Karpas-422 (cell line): Measurements from ENCODE around the gene PANK2. TPM values are rescaled to one million over a fixed set of nuclear protein-coding genes. Genes with fewer than 3 reads are reported as not detected.
"Not testable (repeated sequence)": the region's sequence is repeated elsewhere in the genome, so short reads cannot be mapped to it uniquely, and the experiment has no call there.

Experiments used
- DNase-seq: peaks from one replicate; pipeline ENCODE4 v3.0.0-alpha.2; 2015
- H2AFZ ChIP-seq: fragments of 200-600 bp; sonication (generic); 2 replicates; pipeline ENCODE4 v1.6.1; 2014; ENCODE audit warnings: antibody characterized with exemption, low read length, mixed read lengths
- H3K27ac ChIP-seq: fragments of 200-600 bp; sonication (generic); 2 replicates; pipeline ENCODE4 v1.5.1; 2014; ENCODE audit warnings: mild to moderate bottlenecking, low read length, moderate library complexity
- H3K27me3 ChIP-seq: fragments of 200-600 bp; sonication (generic); 2 replicates; pipeline ENCODE4 v1.6.1; 2014; ENCODE audit warnings: low read length, mixed read lengths
- H3K36me3 ChIP-seq: fragments of 200-600 bp; sonication (generic); 2 replicates; pipeline ENCODE4 v1.6.1; 2014; ENCODE audit warnings: low read length, mixed read lengths; ENCODE audit not compliant: insufficient read depth
- H3K4me1 ChIP-seq: fragments of 200-600 bp; sonication (generic); 2 replicates; pipeline ENCODE4 v1.6.1; 2014; ENCODE audit warnings: mild to moderate bottlenecking, low read length, mixed read lengths
- H3K4me2 ChIP-seq: fragments of 200-600 bp; sonication (generic); 2 replicates; pipeline ENCODE4 v1.6.1; 2014; ENCODE audit warnings: low read length, low read depth, mild to moderate bottlenecking; ENCODE audit not compliant: poor library complexity, severe bottlenecking
- H3K4me3 ChIP-seq: fragments of 200-600 bp; sonication (generic); 2 replicates; pipeline ENCODE4 v1.5.1; 2014; ENCODE audit warnings: mild to moderate bottlenecking, antibody characterized with exemption, low read length, mixed read lengths
- H3K79me2 ChIP-seq: fragments of 200-600 bp; sonication (generic); 2 replicates; pipeline ENCODE4 v1.6.1; 2014; ENCODE audit warnings: mild to moderate bottlenecking, low read length, mixed read lengths
- H3K9ac ChIP-seq: fragments of 200-600 bp; sonication (generic); 2 replicates; pipeline ENCODE4 v1.6.0; 2014; ENCODE audit warnings: low read length
- H3K9me2 ChIP-seq: fragments of 200-600 bp; sonication (generic), shearing (Covaris generic); replicated peaks from 2 replicates; pipeline ENCODE4 v1.6.0; 2014; ENCODE audit warnings: mild to moderate bottlenecking, low read length, moderate library complexity; ENCODE audit not compliant: insufficient read depth
- H3K9me3 ChIP-seq: fragments of 300-700, 200-600 bp; sonication (generic); 2 replicates; pipeline ENCODE4 v1.6.1; 2014; ENCODE audit warnings: low read length, mixed read lengths
- H4K20me1 ChIP-seq: fragments of 200-600 bp; sonication (generic); 2 replicates; pipeline ENCODE4 v1.6.1; 2014; ENCODE audit warnings: mild to moderate bottlenecking, antibody characterized with exemption, low read length, low read depth; ENCODE audit not compliant: insufficient read depth
- total RNA-seq: library from RNA; depleted of rRNA; stranded (reverse); fragments of >200 nt; shearing (Covaris generic); gene quantifications from 2 replicates; pipeline ENCODE4 v1.2.3, GENCODE V29; 2014; ENCODE audit warnings: low replicate concordance

PANK2 gene
- total RNA-seq, 1 experiment from 2014 or later: 19.2 TPM

DNA sequence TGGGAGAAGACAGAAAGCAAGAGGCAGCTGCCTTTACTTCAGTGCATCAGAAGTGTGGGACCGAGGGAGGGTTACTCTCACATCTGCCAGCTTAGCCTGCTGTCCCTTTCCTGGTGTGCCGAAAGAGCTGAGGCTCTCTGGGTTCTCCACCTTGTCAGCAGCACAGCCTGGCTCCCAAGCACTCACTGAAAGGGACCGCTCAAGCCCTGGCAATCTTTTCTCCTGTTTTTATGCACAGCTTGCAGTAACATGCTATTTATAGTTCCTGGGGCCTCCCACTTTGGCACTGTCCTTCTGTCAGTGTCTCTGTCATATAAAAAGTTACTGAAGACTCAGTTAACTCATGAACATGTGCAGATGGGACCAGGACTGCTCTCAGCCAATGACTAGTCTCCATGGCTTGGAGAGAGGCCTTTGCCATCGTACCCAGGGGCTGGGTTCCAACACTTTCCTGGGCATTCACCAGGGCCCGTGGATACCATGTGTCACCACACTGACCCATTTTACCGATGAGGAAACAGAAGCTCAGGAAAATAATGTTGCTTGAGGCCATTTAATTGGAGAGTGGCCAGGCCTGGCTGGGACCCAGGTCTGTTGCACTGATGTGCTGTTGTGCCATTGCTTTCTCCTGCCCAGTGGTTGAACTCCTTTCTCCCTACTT lies 46.2 kb downstream of the PANK2 start:
- H3K9ac ChIP-seq: no peak overlapping the region
- H3K9me2 ChIP-seq: no peaks in the 10 kb centered on the region
- H3K4me3 ChIP-seq: no peak overlapping the region
- no peaks in the 10 kb centered on the region for H3K79me2 ChIP-seq
- H2AFZ ChIP-seq: no peak overlapping the region; the same call in 1 of the 2 replicates
- H3K36me3 ChIP-seq: 0 out of 2 replicates have a peak, but pooled peaks cover 4% of the 10 kb centered on the region
- H3K27me3 ChIP-seq: no peaks in the 10 kb centered on the region
- peaks cover 32% of the 10 kb centered on the region for H3K4me1 ChIP-seq
- no peaks in the 10 kb centered on the region for H4K20me1 ChIP-seq
- peak overlapping the region; percentile 25; the same call in 1 of the 2 replicates for H3K27ac ChIP-seq
- H3K9me3 ChIP-seq: no peaks in the 10 kb centered on the region
- DNase-seq: no peak
- H3K4me2 ChIP-seq: peak overlapping the region; percentile 41

DNA sequence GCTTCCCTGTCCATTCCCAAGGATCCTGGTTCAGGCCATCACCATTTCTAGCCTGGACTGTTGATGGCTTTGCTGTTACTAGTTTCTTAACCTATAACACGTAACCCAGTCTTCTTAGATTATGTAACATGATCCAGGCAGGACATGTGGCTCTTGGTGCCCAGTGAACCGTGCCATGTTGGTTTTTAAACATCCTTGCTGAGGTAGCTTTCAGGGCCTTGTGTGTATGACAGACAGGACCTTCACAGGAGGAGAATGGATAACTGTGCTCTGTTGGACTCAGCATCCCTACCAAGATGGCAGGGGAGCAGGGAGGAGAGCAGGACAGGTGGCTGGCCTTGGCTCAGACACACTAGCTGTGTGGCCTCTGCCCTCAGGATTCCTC lies 46.8 kb downstream of the PANK2 start:
- H3K9ac ChIP-seq: peak overlapping the region; percentile 47; the same call in 1 of the 2 replicates
- DNase-seq: peak; percentile 81
- no peaks in the 10 kb centered on the region for H3K79me2 ChIP-seq
- 0 out of 2 replicates have a peak, but pooled peaks cover 4% of the 10 kb centered on the region for H3K36me3 ChIP-seq
- H3K9me2 ChIP-seq: no peaks in the 10 kb centered on the region
- H3K4me2 ChIP-seq: peak overlapping the region; percentile 41
- no peaks in the 10 kb centered on the region for H4K20me1 ChIP-seq
- no peak overlapping the region; the same call in 1 of the 2 replicates for H2AFZ ChIP-seq
- H3K4me3 ChIP-seq: no peak overlapping the region
- H3K4me1 ChIP-seq: peaks cover 32% of the 10 kb centered on the region
- peak overlapping the region; percentile 55 for H3K27ac ChIP-seq
- H3K27me3 ChIP-seq: no peaks in the 10 kb centered on the region
- H3K9me3 ChIP-seq: no peaks in the 10 kb centered on the region

DNA sequence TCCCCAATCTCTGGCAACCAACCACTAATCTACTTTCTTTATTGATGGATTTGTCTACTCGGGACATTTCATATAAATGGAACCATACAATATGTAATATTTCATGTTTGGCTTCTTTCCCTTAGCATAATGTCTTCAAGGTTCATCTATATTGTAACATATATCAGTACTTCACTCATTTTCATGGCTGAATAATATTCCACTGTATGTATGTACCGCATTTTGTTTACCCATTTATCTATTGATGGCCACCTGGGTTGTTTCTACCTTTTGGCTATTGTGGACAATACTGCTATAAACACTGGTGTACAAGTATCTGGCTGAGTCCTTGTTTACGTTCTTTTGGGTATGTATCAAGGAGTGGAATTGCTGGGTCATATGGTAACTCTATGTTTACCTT lies 48.4 kb downstream of the PANK2 start:
- DNase-seq: no peak
- Histone ChIP-seq H2AFZ (no peak overlapping the region), H3K36me3 (0 out of 2 replicates have a peak, but pooled peaks cover 4% of the 10 kb centered on the region), H3K4me1 (peaks cover 28% of the 10 kb centered on the region), H3K9me2 (no peaks in the 10 kb centered on the region), H3K27ac (no peak overlapping the region), H3K9ac (no peak overlapping the region), H4K20me1 (no peaks in the 10 kb centered on the region), H3K4me2 (no peak overlapping the region), H3K9me3 (no peaks in the 10 kb centered on the region), H3K4me3 (no peak overlapping the region), H3K27me3 (no peaks in the 10 kb centered on the region), H3K79me2 (no peaks in the 10 kb centered on the region)

DNA sequence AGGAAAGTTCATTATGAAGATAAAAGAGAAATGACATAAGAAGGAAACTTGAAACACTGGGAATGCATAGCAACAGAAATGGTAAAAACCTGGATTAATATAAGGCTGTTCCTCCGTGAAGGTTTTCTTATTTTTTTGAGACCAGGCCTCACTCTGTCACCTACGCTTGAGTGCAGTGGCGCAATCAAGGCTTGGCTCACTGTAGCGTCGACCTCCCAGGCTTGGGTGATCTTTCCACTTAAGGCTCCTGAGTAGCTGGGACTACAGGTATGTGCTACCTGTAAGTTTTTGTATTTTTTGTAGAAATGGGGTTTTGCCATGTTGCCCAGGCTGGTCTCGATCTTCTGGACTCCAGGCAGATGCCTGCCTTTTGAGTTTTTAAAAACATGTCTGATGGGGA lies 51.7 kb downstream of the PANK2 start:
- Histone ChIP-seq H3K9me2 (no peaks in the 10 kb centered on the region), H3K9ac (no peak overlapping the region), H4K20me1 (no peaks in the 10 kb centered on the region), H2AFZ (no peak overlapping the region), H3K27ac (no peak overlapping the region), H3K4me2 (no peak overlapping the region), H3K4me1 (peaks cover 7% of the 10 kb centered on the region), H3K9me3 (no peaks in the 10 kb centered on the region), H3K27me3 (no peaks in the 10 kb centered on the region), H3K79me2 (no peaks in the 10 kb centered on the region), H3K36me3 (0 out of 2 replicates have a peak, but pooled peaks cover 4% of the 10 kb centered on the region), H3K4me3 (no peak overlapping the region)
- DNase-seq: no peak

DNA sequence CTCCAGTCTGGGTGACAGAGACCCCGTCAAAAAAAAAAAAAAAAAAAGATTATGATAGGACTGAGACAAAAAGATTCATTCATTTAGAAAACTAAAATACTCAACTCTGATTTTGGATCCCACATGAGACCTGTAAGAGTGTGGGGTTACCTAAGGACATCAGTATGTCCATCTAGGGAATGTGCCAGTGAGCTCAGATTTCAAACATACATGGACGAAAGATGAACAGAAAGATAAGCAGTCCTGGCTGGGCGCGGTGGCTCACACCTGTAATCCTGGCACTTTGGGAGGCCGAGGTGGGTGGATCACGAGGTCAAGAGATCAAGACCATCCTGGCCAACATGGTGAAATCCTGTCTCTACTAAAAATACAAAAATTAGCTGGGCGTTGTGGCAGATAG lies 57.5 kb downstream of the PANK2 start:
- H3K9me2 ChIP-seq, H3K27ac ChIP-seq, H3K27me3 ChIP-seq, H3K9ac ChIP-seq, H3K9me3 ChIP-seq, H3K79me2 ChIP-seq, H3K36me3 ChIP-seq, DNase-seq, H2AFZ ChIP-seq, H3K4me1 ChIP-seq, H3K4me2 ChIP-seq, H3K4me3 ChIP-seq, H4K20me1 ChIP-seq: not testable (repeated sequence)

DNA sequence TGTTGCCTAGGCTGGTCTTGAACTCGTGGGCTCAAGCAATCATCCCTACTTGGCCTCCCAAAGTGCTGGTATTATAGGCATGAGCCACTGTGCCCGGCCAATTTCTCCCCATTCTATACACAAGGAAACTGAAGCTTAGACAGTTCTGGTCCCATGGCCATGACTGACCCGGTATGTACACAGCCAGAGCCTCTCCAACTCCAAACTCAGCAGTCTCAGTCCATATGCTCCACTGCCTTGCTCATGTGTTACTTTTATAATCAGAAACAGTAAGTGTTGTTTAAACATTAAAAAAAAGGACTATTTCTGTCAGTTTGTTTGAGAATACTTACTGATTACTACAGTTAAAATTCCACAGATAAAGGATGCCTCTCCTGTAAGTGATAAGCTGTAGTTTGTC lies 75.5 kb downstream of the PANK2 start:
- Histone ChIP-seq H3K36me3 (no peaks in the 10 kb centered on the region), H3K4me1 (no peaks in the 10 kb centered on the region), H3K79me2 (no peaks in the 10 kb centered on the region), H3K4me2 (no peak overlapping the region), H2AFZ (no peak overlapping the region), H3K9me2 (no peaks in the 10 kb centered on the region), H3K4me3 (no peak overlapping the region), H3K27me3 (no peaks in the 10 kb centered on the region), H3K9me3 (no peaks in the 10 kb centered on the region), H3K27ac (no peak overlapping the region), H3K9ac (no peak overlapping the region), H4K20me1 (no peaks in the 10 kb centered on the region)
- no peak for DNase-seq

DNA sequence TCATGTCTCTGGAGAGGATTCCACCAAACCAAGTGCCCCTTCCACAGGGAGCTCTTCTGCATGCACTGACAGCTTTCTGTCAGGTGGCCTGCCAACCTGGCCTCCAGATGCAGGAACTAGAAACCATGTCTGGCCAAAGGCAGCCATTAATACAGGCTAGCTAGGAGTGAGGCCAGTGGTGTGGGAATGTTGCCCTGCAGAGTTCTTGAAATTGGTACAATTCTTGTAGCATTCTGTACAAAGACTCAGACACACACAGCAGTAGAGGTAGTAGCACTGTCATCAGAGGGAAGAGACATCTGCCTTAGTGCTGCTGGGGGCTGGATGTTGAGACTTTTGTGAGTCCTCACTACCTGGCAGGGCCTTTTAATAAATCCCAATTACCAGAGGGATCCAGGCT lies 77.4 kb downstream of the PANK2 start:
- Histone ChIP-seq H3K9ac (no peak overlapping the region), H3K27me3 (no peaks in the 10 kb centered on the region), H3K4me3 (no peak overlapping the region), H3K79me2 (no peaks in the 10 kb centered on the region), H3K9me3 (no peaks in the 10 kb centered on the region), H2AFZ (no peak overlapping the region), H3K4me2 (no peak overlapping the region), H4K20me1 (no peaks in the 10 kb centered on the region), H3K4me1 (no peaks in the 10 kb centered on the region), H3K27ac (no peak overlapping the region), H3K36me3 (no peaks in the 10 kb centered on the region), H3K9me2 (no peaks in the 10 kb centered on the region)
- DNase-seq: no peak

DNA sequence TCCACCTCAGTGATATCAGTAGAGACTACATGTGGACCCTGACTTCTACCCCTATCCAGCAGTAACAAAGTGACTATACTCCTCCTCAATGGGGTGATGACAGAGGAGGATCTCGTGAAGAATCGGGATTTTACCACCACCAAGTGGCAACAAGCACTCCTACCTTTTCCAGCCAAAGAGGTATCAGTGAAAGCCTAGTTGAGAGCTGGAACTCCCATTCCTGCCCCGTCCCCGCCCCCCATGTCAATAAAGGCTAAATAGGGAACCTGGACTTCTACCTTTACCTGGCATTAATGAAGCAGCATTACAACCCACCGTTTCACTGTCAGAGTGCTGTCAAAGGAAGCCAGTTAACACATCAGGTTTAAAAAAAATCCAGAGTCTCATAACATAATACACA lies 80.8 kb downstream of the PANK2 start:
- no peaks in the 10 kb centered on the region for H3K79me2 ChIP-seq
- no peak overlapping the region for H3K4me3 ChIP-seq
- H3K4me2 ChIP-seq: no peak overlapping the region
- no peak overlapping the region for H3K27ac ChIP-seq
- H3K9ac ChIP-seq: no peak overlapping the region
- no peaks in the 10 kb centered on the region for H3K9me2 ChIP-seq
- no peaks in the 10 kb centered on the region for H4K20me1 ChIP-seq
- no peaks in the 10 kb centered on the region for H3K4me1 ChIP-seq
- H2AFZ ChIP-seq: no peak overlapping the region
- no peaks in the 10 kb centered on the region for H3K27me3 ChIP-seq
- H3K36me3 ChIP-seq: no peaks in the 10 kb centered on the region
- H3K9me3 ChIP-seq: no peaks in the 10 kb centered on the region
- DNase-seq: no peak
